ENCODE results near the gene RANBP3. TPM values are rescaled to one million over a fixed set of nuclear protein-coding genes. Genes with fewer than 3 reads are reported as not detected.

The RANBP3 gene
- total RNA-seq, 4 donors from 2014 or later: 58.9 to 175 (median 65.0) TPM

DNA sequence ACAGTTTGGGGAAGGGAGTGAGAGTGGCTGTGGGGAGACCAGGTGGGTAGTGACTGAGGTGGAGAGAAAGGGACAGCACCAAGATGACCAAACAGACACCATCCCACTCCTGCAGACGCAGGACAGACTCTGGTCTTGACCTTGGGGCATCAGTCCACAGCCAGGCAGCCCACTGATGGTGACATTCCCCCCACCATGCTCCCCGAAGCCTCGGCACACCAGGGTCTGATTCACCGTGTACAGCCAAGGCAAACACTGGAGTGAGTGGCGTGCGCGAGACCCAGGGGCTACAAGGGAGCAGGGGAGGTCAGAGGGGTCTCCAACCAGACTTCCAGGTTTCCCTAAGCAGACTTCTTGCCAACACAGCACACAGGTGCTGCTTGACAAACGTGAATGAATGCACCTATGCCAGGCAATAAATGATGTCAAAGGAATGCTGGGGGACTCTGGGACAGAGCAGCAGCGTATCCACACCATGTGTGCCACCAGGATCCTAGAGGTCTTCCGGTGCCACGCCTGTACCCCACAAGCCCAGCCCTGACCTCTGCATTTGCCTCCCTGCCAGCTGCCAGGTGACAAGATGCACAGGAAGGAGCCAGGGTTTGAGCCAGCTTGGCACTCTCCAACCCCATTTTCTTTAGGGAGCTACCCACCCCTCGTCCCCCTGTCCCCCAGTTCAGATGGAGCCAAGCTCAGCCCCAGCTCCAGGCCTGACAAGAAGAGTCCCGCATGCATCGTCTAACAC is 18.5 kb downstream of the RANBP3 start:
- WGBS, 2 donors (ENCODE audit: low coverage in 1 of 2): 84% methylated on average over 14 of the region's 14 CpGs; no CpG with 5 or more reads in 1 of the 2 donors
- H3K4me1 ChIP-seq: peaks cover 51 to 90% (median 71%) of the 10 kb centered on the region in 4 donors
- TF ChIP-seq POLR2A (IDR thresholded peaks at IDR 0.05) (no peak), POLR2AphosphoS5 (IDR thresholded peaks at IDR 0.05) (no peak), EP300 (IDR thresholded peaks at IDR 0.05; ENCODE audit: low read depth) (no peak)
- TF ChIP-seq, protein P1, sequence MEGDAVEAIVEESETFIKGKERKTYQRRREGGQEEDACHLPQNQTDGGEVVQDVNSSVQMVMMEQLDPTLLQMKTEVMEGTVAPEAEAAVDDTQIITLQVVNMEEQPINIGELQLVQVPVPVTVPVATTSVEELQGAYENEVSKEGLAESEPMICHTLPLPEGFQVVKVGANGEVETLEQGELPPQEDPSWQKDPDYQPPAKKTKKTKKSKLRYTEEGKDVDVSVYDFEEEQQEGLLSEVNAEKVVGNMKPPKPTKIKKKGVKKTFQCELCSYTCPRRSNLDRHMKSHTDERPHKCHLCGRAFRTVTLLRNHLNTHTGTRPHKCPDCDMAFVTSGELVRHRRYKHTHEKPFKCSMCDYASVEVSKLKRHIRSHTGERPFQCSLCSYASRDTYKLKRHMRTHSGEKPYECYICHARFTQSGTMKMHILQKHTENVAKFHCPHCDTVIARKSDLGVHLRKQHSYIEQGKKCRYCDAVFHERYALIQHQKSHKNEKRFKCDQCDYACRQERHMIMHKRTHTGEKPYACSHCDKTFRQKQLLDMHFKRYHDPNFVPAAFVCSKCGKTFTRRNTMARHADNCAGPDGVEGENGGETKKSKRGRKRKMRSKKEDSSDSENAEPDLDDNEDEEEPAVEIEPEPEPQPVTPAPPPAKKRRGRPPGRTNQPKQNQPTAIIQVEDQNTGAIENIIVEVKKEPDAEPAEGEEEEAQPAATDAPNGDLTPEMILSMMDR (IDR thresholded peaks at IDR 0.05): no peak
- no peak for DNase-seq
- in situ Hi-C loops (cut with MboI; ENCODE audit: low pct_ligation_motif_present in 1 of 4, low pct_unique_long_range_greater_than_20kb in 1 of 4, low sequenced_read_pairs in 3 of 4): no loop called here
- H3K27ac ChIP-seq: peak overlapping the region in 3 of 4 donors; percentile 84 to 87 (median 86)
- H3K4me3 ChIP-seq: no peak overlapping the region
- no peaks in the 10 kb centered on the region for H3K36me3 ChIP-seq
- no peaks in the 10 kb centered on the region for H3K27me3 ChIP-seq
- H3K9me3 ChIP-seq: no peaks in the 10 kb centered on the region
- intact Hi-C loops (cut with DNase I; ENCODE audit: low total_unique reads): no loop called here

DNA sequence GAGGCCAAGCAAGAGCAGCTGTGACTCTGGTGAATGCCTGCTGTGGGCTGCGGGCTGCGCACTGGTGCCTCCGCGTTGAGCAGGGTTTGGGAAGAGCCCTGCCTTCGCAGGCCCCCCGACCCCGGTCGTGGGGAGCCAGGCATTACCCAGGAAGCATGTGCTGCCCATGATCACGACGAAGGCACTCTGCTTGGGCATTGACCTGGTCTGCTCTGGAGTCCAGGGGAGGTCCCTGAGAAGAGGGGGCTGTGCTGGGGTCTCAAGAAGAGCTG is 19.2 kb downstream of the RANBP3 start:
- 92% methylated on average over 10 of the region's 10 CpGs; no CpG with 5 or more reads in 1 of the 2 donors for WGBS, 2 donors (ENCODE audit: low coverage in 1 of 2)
- no peak for DNase-seq
- H3K4me1 ChIP-seq: peaks cover 56 to 94% (median 76%) of the 10 kb centered on the region in 4 donors
- intact Hi-C loops (cut with DNase I; ENCODE audit: low total_unique reads): no loop called here
- no peak for TF ChIP-seq EP300 (IDR thresholded peaks at IDR 0.05; ENCODE audit: low read depth)
- TF ChIP-seq, protein P1 (IDR thresholded peaks at IDR 0.05): no peak
- H3K4me3 ChIP-seq: no peak overlapping the region
- no peaks in the 10 kb centered on the region for H3K27me3 ChIP-seq
- H3K27ac ChIP-seq: peak overlapping the region in 1 of 4 donors; percentile 88
- H3K36me3 ChIP-seq: no peaks in the 10 kb centered on the region
- H3K9me3 ChIP-seq: no peaks in the 10 kb centered on the region
- in situ Hi-C loops (cut with MboI; ENCODE audit: low pct_ligation_motif_present in 1 of 4, low pct_unique_long_range_greater_than_20kb in 1 of 4, low sequenced_read_pairs in 3 of 4): no loop called here

DNA sequence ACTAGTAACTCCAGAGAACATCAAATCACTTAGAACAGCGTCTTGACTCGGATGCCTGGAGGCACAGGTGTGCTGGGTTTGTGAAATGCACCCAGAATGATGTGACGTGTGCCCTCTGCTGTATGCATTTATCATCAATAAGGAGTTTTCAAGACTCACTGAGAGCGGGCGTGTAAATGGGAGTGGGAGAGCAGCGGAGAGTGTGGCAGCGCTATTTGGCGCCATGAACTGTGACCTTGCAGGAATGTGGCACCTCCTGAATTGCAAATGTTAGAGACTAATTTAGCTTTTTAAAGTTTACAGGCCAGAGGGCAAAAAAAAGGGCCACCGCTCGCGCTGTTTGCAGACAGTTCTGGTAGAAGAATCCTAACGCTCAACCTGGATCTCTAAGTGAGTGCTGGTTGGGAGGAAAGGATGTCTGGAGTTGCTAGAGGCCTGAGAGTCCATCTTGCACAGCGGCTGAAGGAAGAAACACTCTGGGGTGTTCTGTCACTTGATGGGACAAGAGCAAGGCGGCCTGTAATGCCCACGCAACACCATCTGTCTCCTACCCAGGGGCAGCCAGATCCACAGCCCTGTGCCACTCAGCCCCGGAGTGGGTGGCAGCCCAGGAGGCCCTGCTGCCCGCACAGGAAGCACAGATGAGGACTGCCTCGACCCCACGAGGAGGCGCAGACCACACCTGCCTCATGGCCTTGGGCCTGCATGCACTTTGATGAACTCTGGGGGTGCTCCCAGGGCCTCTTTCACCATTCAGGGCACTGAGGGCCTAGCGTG is 19.7 kb downstream of the RANBP3 start:
- TF ChIP-seq POLR2AphosphoS5 (IDR thresholded peaks at IDR 0.05) (no peak), POLR2A (IDR thresholded peaks at IDR 0.05) (no peak), EP300 (IDR thresholded peaks at IDR 0.05; ENCODE audit: low read depth) (no peak)
- TF ChIP-seq, protein P1 (IDR thresholded peaks at IDR 0.05): no peak
- Histone ChIP-seq H3K27ac (peak overlapping the region in 2 of 4 donors; percentile 40 to 88), H3K4me3 (no peak overlapping the region), H3K36me3 (no peaks in the 10 kb centered on the region), H3K9me3 (no peaks in the 10 kb centered on the region), H3K27me3 (no peaks in the 10 kb centered on the region), H3K4me1 (peaks cover 58 to 96% (median 79%) of the 10 kb centered on the region in 4 donors)
- intact Hi-C loops (cut with DNase I; ENCODE audit: low total_unique reads) (no loop called here), in situ Hi-C loops (cut with MboI; ENCODE audit: low pct_ligation_motif_present in 1 of 4, low pct_unique_long_range_greater_than_20kb in 1 of 4, low sequenced_read_pairs in 3 of 4) (no loop called here)
- DNase-seq: no peak
- 88 to 96% methylated on average over 3 to 16 of the region's 21 CpGs for WGBS, 2 donors (ENCODE audit: low coverage in 1 of 2)

DNA sequence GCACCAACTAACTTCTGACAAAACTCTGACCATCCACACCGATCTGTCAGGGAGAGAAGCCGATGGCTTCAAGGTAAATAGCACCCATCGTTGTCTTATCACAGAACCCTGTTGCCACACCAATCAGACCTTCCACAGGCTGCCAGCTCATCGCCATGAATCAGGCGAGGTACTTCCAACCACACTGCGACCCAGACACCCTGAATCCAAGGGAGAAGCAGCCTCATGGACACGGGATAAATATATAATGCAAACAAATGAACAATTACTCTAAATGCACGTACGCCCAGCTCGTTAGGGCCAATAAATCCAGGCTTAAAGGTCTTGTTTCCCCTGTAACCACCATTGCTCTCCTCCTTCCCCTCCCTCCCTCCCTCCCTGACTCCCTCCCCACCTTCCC is 20.8 kb downstream of the RANBP3 start:
- Histone ChIP-seq H3K4me1 (peaks cover 58 to 96% (median 79%) of the 10 kb centered on the region in 4 donors), H3K4me3 (no peak overlapping the region), H3K27me3 (no peaks in the 10 kb centered on the region), H3K9me3 (no peaks in the 10 kb centered on the region), H3K27ac (peak overlapping the region; percentile 17 to 88 (median 32)), H3K36me3 (no peaks in the 10 kb centered on the region)
- TF ChIP-seq, protein P1 (IDR thresholded peaks at IDR 0.05): no peak
- TF ChIP-seq POLR2AphosphoS5 (IDR thresholded peaks at IDR 0.05): no peak
- TF ChIP-seq POLR2A (IDR thresholded peaks at IDR 0.05): no peak
- TF ChIP-seq EP300 (IDR thresholded peaks at IDR 0.05; ENCODE audit: low read depth): no peak
- no peak for DNase-seq
- intact Hi-C loops (cut with DNase I; ENCODE audit: low total_unique reads): no loop called here
- in situ Hi-C loops (cut with MboI; ENCODE audit: low pct_ligation_motif_present in 1 of 4, low pct_unique_long_range_greater_than_20kb in 1 of 4, low sequenced_read_pairs in 3 of 4): no loop called here
- 59 to 60% methylated on average over 5 to 10 of the region's 10 CpGs for WGBS, 2 donors (ENCODE audit: low coverage in 1 of 2)
